EH (cell line): ENCODE data around the gene GNG7.
"Not testable (repeated sequence)": the region's sequence is repeated elsewhere in the genome, so short reads cannot be mapped to it uniquely, and the experiment has no call there.

ENCODE experiments used
- DNase-seq: peaks from one replicate; pipeline ENCODE4 v3.0.0-alpha.2; 2015; ENCODE audit warnings: low read depth

GNG7 gene

GRCh38 chr19:2533686-2534422 lies 168.6 kb downstream of the GNG7 start:
- peak; percentile 49 for DNase-seq

GRCh38 chr19:2533072-2533425 lies 169.4 kb downstream of the GNG7 start:
- no peak for DNase-seq

GRCh38 chr19:2532252-2533071 lies 170.0 kb downstream of the GNG7 start:
- DNase-seq: peak; percentile 96

GRCh38 chr19:2529942-2530341 lies 172.6 kb downstream of the GNG7 start:
- not testable (repeated sequence) for DNase-seq

- peak; percentile 95 for DNase-seq
Observed at GRCh38 chr19:2529473-2529918, 173.0 kb downstream of the GNG7 start.

GRCh38 chr19:2528675-2529101 lies 173.8 kb downstream of the GNG7 start:
- no peak for DNase-seq

GRCh38 chr19:2527686-2528085 lies 174.8 kb downstream of the GNG7 start:
- no peak for DNase-seq

- DNase-seq: no peak
Observed at GRCh38 chr19:2527171-2527570, 175.3 kb downstream of the GNG7 start.

- peak; percentile 90 for DNase-seq
Observed at GRCh38 chr19:2524840-2525723, 177.4 kb downstream of the GNG7 start.

- no peak for DNase-seq
Observed at GRCh38 chr19:2524361-2524839, 178.1 kb downstream of the GNG7 start.

GRCh38 chr19:2523630-2524311 lies 178.7 kb downstream of the GNG7 start:
- DNase-seq: peak; percentile 87

GRCh38 chr19:2519482-2519881 lies 183.0 kb downstream of the GNG7 start:
- DNase-seq: no peak

GRCh38 chr19:2518856-2519255 lies 183.6 kb downstream of the GNG7 start:
- DNase-seq: peak; percentile 35

- DNase-seq: no peak
Observed at GRCh38 chr19:2517881-2518601, 184.5 kb downstream of the GNG7 start.

GRCh38 chr19:2516727-2517126 lies 185.8 kb downstream of the GNG7 start:
- DNase-seq: no peak

GRCh38 chr19:2514981-2515518 lies 187.4 kb downstream of the GNG7 start:
- no peak for DNase-seq

- DNase-seq: no peak
Observed at GRCh38 chr19:2512523-2513431, 189.7 kb downstream of the GNG7 start.

GRCh38 chr19:2511991-2512390 lies 190.5 kb downstream of the GNG7 start:
- no peak for DNase-seq

- DNase-seq: no peak
Observed at GRCh38 chr19:2511570-2511969, 190.9 kb downstream of the GNG7 start.
